ENCODE data around the gene TSPAN14.

GRCh38 chr10:80544316-80544953, 90.3 kb downstream of the TSPAN14 start:
- TF ChIP-seq EP300 (IDR thresholded peaks at IDR 0.05) (no peak), CTCF (IDR thresholded peaks at IDR 0.05) (no peak)

Data from esophagus muscularis mucosa (tissue), 3 donors.